COLO668 (cell line): ENCODE data around the gene SLC43A1.
"Not testable (repeated sequence)": the region's sequence is repeated elsewhere in the genome, so short reads cannot be mapped to it uniquely, and the experiment has no call there.

Experiments used
- DNase-seq: peaks from one replicate; lab custom pipeline; 2025; ENCODE audit not compliant: unreplicated experiment; lab: John Stamatoyannopoulos, UW

SLC43A1 gene

DNA sequence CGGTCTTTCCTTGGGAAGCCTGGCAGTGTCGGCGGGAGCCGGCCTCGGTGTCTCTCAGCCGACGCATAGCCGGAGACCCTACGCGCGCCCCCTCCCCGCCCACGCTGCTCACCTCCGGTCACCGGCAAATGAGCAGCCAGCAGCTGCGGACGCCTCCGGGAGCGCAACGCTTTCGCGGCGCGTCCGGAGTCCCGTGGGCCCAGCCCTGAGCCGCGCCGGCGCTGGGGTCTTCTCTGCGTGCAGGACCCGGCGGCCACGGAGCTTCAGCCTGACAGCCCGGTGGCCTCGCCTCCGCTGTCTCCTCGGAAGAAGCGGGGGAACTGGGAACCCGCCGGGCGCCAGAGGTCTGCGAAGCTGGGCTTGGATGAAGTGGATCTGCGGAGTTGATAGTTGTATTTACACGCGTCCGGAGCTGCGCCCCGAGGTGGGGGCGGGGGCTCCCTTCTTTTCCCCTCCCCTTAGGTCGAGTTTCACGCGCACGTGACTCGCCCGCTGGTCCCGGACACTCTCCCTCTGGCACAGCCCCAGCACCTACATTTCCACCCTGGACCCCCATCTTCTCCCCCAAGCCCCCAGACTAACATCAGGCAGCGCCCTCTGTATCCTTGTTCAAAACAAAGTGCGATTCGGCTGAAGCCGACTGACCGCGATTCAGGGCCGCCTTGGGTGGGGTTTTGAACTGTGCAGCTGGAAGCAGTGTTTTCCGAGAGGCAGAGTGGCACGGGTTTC lies at the start of gene SLC43A1:
Gene SLC43A1 (minus strand): TSS at position 371 of the 729 bp plus-strand sequence. CDS start 1,591 bp downstream, outside the sequence.
- DNase-seq: peak; percentile 72

- DNase-seq: no peak
Measured at GRCh38 chr11:57562596-57562995, 47.1 kb upstream of the SLC43A1 start.

- DNase-seq: no peak
Measured at GRCh38 chr11:57560146-57560545, 44.6 kb upstream of the SLC43A1 start.

GRCh38 chr11:57556041-57556440 lies 40.5 kb upstream of the SLC43A1 start:
- no peak for DNase-seq

- no peak for DNase-seq
Measured at GRCh38 chr11:57555393-57555792, 39.9 kb upstream of the SLC43A1 start.

GRCh38 chr11:57552479-57552878 lies 37.0 kb upstream of the SLC43A1 start:
- DNase-seq: no peak

DNA sequence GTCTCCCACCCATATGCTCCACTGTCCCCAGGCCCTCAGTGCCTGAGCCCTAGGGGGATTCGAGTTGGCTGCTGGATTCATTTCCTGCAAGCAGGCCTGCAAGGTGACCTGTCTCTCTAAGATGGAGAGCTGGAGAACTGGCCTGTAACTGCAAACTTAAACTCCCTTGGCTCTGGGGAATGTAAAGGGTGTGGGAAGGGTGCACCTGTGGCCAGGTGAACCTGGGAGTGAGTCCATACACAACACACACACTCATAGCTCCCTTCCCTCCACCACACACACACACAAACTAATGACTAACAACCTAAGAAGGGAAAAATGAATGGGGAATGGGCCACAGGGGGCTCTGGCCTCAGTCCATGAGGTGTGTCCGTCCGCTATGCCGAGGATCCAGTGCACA lies 36.4 kb upstream of the SLC43A1 start:
- no peak for DNase-seq

DNA sequence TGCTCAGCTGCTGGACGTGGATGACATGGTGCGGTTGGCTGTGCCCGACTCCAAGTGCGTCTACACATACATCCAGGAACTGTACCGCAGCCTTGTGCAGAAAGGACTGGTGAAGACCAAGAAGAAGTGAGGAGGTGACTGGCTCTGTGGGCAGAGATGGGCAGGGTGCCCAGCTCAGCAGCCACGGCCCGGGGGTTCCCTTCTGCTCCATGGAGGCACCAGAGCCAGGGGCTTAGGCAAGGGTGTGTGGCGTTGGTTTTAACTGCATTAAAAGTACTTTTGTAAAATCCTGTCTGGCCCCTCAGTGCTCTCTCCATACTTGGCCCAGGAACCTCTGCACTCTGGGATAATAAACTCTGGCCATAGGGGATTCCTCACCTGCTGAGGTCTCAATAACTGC lies 34.5 kb upstream of the SLC43A1 start:
- DNase-seq: no peak

DNA sequence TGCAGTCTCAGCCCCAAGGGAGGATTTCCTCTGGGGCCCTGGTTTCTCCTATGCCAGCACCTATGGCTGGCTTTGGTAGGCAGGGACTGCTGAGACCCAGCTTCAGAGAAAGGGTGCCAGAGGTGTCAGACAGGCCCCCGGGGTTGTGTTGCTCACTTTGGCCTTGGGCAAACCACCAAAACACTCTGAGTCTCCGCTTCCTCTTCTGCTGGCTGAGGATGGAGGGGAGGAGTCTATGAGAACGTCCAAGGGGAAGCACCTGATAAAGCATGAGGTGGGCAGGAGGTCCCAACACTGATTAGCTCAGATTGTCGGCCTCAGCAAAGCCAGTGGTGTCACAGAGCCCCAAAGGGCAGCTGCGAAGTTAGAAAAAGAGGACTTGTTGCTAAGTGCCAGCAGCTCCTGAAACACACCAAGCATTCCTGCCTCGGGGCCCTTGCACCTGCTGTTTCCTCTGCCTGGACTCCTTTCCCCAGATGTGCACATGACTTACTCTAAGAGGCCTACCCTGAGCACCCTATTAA lies 32.4 kb upstream of the SLC43A1 start:
- DNase-seq: no peak

GRCh38 chr11:57546869-57547475 lies 31.5 kb upstream of the SLC43A1 start:
- no peak for DNase-seq

DNA sequence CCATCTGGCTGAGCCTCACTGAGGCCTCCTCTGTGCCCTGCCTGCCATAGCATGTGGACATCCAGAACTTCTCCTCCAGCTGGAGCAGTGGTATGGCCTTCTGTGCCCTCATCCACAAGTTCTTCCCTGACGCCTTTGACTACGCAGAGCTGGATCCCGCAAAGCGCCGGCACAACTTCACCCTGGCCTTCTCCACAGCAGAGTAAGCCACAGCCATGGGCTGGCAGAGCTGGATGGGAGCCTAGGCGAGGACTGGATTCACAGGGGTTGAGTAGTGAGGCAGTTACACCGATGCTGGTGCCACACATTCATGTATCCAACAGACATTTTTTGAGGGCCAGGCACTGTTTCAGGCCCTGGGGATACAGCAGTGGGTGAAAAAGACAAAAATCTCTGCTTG lies 30.9 kb upstream of the SLC43A1 start:
- DNase-seq: no peak

DNA sequence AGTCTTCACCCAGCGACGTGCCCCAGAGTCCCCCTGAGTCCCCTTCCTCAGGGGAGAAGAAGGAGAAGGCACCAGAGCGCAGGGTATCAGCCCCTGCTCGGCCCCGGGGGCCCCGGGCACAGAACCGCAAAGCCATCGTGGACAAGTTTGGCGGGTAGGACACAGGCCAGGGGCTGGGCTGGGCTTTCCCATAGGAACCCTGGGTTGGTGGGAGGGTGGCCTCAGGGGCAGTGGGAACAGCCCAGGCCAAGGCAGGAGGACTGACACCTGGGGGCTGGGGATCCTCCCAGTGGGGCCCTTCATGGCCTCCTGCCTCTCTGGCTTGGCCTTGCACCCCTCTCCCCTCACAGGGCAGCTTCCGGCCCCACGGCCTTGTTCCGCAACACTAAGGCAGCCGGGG lies 30.4 kb upstream of the SLC43A1 start:
- no peak for DNase-seq

DNA sequence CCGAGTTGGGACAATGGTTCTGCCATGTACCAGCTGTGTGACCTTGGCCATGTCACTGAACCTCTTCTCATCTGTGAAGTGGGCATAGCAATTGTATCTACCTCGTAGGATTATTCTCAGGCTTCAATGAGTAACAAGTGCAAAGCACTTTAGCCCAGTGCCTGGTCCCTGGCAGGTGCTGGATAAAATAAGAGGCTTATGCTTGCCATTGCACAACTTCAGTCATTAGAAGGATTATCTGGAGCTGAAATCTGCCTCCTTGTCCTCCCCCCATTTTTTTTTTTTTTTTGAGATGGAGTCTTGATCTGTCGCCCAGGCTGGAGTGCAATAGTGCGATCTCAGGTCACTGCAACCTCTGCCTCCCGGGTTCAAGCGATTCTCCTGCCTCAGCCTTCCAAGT lies 29.1 kb upstream of the SLC43A1 start:
- DNase-seq: no peak

GRCh38 chr11:57543593-57543992 lies 28.1 kb upstream of the SLC43A1 start:
- DNase-seq: no peak

DNA sequence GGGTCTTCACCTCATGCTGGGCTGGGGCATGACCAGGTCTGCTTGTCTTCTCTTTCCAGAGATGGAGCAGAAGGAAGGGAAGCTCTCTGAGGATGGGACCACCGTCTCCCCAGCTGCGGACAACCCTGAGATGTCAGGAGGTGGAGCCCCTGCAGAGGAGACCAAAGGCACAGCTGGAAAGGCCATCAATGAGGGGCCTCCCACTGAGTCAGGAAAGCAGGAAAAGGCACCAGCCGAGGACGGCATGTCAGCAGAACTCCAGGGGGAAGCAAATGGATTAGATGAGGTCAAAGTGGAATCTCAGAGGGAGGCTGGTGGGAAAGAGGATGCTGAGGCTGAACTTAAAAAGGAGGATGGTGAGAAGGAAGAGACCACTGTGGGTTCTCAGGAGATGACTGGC lies 27.1 kb upstream of the SLC43A1 start:
- no peak for DNase-seq

GRCh38 chr11:57541169-57541568 lies 25.7 kb upstream of the SLC43A1 start:
- no peak for DNase-seq

DNA sequence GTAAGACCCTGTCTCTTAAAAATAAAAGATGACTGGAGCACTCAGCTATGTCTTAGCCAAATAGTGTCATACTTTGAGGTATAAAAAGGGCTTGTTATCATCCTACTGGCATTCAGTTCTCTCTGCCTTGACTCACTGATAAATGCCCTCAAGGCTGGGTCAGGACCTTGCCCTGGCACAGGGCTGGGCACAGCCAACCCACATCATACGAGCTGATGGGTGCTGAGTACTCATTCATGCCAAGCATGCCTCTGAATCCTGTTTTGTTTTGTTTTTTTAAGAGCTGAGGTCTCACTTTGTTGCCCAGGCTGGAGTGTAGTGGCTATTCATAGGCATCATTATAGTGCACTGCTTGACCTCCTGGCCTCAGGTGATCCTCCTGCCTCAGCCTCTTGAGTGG lies 23.8 kb upstream of the SLC43A1 start:
- DNase-seq: no peak

GRCh38 chr11:57536947-57537619 lies 21.6 kb upstream of the SLC43A1 start, which contains the start of gene SMTNL1:
SMTNL1 (plus strand) TSS chr11:57537595; CDS start chr11:57542643, 5,048 bp downstream.
- peak; percentile 7 for DNase-seq

- not testable (repeated sequence) for DNase-seq
Measured at GRCh38 chr11:57534449-57534848, 18.9 kb upstream of the SLC43A1 start.

DNA sequence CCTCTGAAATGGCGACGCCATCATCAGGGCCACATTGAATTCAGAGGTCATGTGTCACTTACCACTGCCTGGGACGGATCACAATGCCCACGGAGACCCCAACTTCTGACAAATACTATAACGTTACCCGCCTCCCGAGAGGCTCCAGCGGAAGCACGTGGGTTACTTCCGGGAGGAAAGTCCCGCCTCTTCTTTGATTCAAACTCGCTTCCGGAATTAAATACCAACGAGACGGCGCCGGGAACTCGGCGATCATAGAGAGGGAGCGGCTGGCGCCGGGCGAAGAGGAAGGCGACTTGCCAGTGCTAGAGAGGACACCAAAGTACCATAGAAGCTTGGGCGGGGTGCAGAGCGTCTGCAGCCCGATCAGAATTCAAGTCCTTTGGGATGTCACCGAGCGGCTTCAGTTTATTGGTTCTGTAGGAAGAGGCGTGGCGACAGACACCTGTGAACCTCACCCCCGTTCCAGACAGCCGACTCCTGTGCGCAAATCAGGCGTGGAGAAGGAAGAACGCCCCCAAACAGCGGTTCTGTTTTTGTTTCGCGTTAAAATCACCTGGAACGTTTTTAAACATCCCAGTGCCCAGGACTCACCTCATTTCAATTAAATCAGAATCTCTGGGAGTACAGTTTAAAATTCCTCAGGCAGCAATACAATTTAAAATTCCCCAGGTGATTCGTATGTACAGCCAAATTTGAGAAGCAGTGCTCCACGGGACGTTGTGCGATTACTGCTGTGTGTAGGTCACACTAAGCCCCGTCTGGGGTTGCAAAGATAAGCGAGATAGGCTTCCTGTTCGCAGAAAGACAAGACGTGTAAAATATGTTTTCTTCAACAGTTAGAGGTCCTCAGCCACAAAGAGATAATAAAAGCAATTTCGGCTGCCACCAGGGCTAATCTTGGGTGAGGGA lies 15.3 kb upstream of the SLC43A1 start, which contains the start of gene TIMM10:
Gene TIMM10 (minus strand): TSS at position 159 of the 912 bp plus-strand sequence. CDS start 565 bp downstream, outside the sequence.
- DNase-seq: peak; percentile 95

DNA sequence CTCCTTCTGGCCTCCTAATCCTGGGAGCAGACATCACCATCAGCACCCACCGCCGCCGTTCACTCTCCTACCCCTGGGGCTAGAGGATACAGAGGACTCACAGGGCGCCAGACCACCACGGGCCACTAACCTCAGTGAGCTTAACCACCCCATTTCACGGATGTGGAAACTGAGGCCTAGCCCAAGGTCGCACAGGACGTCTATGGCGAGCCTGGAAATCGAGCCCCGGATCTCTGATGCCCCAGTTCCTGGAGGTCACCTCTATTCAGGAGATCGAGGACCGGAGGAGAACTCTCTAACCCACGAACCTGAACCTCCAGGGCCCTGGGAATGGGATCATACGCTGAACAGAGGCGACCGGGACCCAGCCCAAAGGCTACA lies 14.7 kb upstream of the SLC43A1 start:
- DNase-seq: peak; percentile 26
